ENCODE results near the gene HMGB3.
"Not testable (repeated sequence)": the region's sequence is repeated elsewhere in the genome, so short reads cannot be mapped to it uniquely, and the experiment has no call there.

The HMGB3 gene

DNA sequence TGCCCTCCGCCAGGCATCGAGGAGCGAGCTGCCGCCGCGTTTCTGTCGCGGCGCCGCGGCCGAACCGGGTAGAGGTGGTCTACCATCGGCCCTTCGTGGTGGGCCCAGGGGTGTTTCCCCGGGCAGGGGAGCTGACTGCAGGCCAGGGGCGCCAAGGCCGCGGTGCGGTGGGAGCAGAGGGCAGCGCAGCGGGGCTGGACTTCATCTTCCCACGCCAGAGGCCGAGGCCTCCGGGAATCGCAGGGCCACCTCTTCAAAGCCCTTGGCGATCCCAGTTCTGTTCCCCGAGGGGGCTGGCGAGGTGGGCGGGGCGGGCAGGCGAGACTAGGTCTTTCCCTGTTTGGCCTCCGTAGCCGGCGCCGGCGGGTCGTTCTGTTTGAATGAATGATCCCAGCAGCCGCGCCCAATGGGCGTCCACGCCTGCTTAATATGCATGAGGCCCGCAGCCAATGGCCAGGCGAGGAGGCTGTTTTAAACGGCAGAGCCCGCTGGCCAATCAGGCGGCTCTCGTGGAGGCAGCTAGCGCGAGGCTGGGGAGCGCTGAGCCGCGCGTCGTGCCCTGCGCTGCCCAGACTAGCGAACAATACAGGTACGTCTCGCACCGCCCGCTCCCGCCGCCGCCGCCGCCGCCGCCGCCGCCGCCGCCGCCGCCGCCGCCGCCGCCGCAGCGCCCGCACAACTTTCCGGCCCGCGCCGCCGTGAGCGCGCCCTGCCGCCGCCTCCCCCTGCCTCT, at the start of gene HMGB3:
Gene HMGB3 (plus strand): TSS at position 548 of the 733 bp plus-strand sequence. CDS start 2,265 bp downstream, outside the sequence.
- peak; percentile 56 for DNase-seq (ENCODE audit: low spot score)

GRCh38 chrX:150933945-150934350, 49.2 kb upstream of the HMGB3 start:
- no peak for DNase-seq (ENCODE audit: low spot score)

DNA sequence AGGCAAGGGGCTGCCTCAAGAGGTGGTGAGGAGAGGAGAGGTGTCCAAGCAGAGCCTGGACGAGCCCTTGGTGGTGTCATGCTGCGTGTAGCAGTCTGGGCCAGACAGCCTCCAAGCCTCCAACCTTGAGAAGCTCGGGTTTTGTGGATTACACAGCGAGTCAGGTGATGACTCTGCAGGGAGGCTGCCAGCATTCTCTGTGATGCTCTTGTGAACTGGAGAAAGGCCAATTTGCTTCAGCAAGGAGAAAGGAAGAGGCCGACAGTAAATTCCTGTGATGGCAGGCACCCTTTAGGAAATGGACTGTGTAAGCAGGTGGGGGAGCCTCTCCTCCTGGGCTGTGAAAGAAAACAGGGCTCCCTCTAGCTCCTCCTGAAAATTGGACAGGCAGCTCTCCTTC, 48.7 kb upstream of the HMGB3 start:
- DNase-seq (ENCODE audit: low spot score): no peak

DNA sequence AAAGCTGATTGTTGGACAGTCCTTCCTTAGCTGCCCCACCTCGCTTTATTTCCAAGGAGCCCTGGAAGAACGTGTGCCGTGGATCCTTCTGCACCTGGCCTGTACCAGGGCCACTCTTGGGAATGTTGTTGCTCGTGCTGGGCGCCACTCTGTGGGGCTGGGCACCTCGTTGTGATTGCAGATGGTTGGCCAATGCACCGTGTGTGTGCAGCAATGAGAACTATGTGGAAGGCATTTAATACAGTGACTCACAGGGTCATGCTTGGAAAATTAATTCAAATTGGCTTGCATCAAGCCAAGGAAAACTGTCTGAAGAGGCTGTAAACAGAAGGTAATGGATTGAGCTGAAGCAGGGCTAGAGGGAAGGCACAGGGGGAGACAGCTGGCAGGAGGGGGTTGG, 47.7 kb upstream of the HMGB3 start:
- no peak for DNase-seq (ENCODE audit: low spot score)

- DNase-seq (ENCODE audit: low spot score): no peak
These were observed 46.6 kb upstream of the HMGB3 start for GRCh38 chrX:150936556-150936955.

GRCh38 chrX:150940844-150941495, 42.2 kb upstream of the HMGB3 start:
- DNase-seq (ENCODE audit: low spot score): no peak

DNA sequence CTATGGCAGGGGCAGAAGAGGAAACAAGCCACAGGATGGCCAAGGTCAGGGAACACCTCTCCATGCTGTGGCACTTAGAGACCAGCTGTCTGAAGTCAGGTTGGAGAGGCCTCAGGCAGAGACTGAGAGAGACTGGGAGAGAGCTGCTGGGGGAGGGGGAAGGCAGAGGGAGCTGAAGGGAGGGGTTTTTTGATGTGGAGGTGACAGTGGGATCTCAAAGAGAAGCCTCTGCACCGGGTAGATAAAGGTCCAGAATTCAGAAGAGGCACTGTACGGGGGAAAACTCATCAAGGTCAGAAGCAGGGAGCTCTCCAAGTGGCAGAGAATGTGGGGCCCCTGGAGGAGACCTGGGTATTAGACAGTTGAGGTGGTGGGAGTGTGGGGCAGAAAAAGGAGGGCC, 41.6 kb upstream of the HMGB3 start:
- DNase-seq (ENCODE audit: low spot score): no peak

GRCh38 chrX:150942942-150943594, 40.1 kb upstream of the HMGB3 start:
- no peak for DNase-seq (ENCODE audit: low spot score)

DNA sequence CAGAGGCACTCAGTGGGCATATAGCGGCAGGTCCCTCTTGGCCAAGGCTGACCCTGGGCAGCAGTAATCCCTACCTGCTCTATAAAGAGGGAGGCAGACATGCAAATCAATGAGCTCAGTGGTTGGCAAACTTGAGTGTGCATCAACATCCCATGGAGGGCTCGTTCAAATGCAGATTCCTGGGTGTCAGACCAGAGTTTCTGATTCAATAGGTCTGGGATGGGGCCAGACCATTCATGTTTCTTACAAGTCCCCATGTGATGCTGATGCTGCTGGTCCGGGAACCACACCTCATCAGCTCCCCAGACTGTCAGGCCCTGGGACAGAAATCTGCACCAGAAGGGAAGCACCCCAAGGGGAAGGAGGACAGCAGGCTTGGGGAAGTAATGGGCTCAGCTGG, 38.9 kb upstream of the HMGB3 start:
- DNase-seq (ENCODE audit: low spot score): no peak

- no peak for DNase-seq (ENCODE audit: low spot score)
These were observed 28.2 kb upstream of the HMGB3 start for GRCh38 chrX:150954951-150955350.

- no peak for DNase-seq (ENCODE audit: low spot score)
These were observed 27.5 kb upstream of the HMGB3 start for GRCh38 chrX:150955590-150955989.

- DNase-seq (ENCODE audit: low spot score): peak; percentile 4
These were observed 25.0 kb upstream of the HMGB3 start for GRCh38 chrX:150958177-150958576.

GRCh38 chrX:150959557-150959956, 23.6 kb upstream of the HMGB3 start:
- DNase-seq (ENCODE audit: low spot score): no peak

- no peak for DNase-seq (ENCODE audit: low spot score)
These were observed 21.5 kb upstream of the HMGB3 start for GRCh38 chrX:150961631-150962030.

DNA sequence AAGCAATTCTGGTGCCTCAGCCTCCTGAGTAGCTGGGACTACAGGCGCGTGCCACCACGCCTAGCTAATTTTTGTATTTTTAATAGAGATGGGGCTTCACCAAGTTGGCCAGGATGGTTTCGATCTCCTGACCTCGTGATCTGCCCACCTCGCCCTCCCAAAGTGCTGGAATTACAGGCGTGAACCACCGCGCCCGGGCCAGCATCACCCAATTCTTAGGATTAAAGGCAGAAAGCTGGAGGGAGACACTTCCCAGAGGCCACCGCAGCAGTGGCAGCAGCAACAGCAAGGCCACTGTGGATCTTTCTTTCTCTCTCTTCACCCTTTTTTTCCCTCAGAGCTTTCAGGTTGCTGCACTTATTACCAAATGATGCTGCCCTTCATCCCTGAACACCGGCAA, 18.7 kb upstream of the HMGB3 start:
- DNase-seq (ENCODE audit: low spot score): not testable (repeated sequence)

DNA sequence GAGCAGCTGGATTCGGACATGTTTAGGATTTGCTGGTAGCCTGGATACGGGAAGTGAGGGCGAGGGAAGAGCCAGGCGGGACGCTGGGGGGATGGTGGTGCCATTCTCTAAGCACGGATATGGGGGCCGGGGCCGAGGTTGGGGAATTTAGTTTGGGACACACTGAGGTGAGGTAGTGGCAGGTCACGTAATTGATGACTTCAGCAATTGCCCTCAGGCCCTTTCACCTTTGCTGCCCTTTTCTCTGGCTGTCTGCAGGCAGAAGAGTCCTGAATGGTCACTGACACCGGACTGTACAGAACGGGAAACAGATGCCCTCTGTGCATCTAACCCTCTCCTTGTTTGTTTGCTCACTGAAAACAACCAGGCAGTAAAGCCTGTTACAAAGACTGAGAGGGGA, 16.9 kb upstream of the HMGB3 start:
- DNase-seq (ENCODE audit: low spot score): no peak

DNA sequence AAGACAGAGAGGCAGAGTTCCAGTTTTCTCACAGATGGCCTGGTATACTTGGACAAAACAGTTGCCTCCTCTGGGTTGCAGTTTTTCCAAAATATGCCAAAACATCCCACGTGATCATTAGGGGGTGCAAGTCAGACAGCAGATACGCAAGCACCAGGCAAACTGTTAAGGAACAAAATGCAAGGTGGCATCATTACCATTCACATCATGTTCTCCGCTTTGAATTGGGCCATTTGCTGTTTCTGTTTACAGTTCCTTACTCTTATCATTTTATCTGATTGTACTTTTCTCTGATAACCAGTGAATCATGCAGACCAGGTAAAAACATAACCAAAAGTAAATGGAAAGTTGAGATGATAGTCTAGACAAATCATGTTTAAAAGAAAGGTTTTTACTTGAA, 16.4 kb upstream of the HMGB3 start:
- no peak for DNase-seq (ENCODE audit: low spot score)

DNA sequence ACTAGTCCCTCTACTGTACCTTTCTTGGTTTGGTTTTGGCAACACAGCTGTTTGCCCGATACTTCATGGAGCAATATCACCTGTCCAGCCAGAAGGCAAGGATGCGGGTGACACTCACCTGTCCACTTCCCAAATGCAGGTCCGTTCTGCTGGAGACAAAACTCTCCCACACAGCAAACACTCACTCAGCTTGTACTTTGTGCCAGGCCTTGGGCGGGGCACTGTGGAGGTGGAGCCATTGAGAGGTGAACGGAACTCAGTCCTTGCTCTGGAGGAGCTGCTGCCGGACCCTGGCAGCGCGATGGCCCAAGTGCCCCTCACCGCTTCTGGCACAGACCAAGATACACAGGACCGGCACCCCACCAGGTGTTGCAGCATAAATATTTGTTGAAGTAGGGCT, 15.3 kb upstream of the HMGB3 start:
- no peak for DNase-seq (ENCODE audit: low spot score)

GRCh38 chrX:150968862-150969720, 14.0 kb upstream of the HMGB3 start:
- no peak for DNase-seq (ENCODE audit: low spot score)

DNA sequence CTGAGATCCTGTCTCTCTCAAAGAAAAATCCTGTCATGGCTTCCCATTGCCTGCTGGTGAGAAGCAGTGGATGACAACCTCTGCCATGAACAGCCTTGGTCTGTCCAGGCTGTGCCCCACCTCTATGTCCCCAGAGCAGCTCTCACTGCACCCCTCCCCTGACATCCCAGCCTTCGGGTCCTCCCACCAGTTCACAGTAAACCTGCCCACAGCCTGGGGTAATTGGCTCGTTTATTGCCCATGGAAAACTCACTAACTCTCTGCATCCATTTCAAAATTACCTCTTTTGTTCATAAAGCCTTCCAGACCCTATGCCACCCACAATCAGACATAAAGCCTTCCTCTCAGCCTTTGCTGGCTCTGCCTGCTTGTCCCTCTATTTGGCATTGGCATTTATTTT, 10.7 kb upstream of the HMGB3 start:
- DNase-seq (ENCODE audit: low spot score): no peak

DNA sequence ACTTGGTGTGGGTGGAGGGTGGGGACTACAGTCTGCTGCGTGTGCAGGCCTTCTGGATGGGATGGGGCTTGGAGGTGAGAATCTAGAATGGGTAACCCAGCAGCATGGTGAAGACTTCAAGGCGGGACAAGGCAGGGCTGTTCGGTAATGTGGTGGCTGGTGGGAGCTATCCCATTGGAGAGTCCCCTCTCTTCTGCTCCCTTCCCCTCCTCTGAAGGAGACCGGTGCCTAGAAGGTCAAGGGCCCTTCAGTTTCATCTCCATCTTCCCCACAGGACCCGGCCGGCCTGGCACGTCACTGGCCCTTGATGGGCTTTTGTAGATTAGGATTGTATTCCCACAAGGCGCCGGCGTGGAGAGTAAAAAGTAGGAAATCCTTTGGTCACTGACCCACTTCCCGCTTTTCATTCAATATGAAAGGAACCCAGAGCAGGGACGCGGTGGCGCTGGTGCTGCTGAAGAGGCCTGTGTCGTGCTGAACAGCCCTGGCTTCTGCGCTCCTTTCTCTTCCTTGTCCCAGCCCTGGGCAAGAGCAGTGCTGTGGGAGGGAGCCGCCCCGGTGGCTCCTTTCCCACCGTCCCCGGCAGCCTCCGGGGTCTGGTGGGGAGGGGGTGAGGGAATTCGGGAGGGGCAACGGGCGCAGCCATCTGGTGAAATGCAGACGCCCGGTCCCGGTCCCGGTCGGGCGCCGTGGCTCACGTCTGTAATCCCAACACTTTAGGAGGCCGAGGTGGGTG, 7.3 kb upstream of the HMGB3 start:
- no peak for DNase-seq (ENCODE audit: low spot score)

All from putamen (tissue), 1 donor.